ENCODE measurements around the gene XIST. TPM values are rescaled to one million over a fixed set of nuclear protein-coding genes. Genes with fewer than 3 reads are reported as not detected.

XIST gene
- total and polyA plus RNA-seq, 10 of the 15 experiments (the other 5 are each of a cell fraction or from before 2014, with no cell fraction given): 39.1 to 787 (median 91.3) TPM

DNA sequence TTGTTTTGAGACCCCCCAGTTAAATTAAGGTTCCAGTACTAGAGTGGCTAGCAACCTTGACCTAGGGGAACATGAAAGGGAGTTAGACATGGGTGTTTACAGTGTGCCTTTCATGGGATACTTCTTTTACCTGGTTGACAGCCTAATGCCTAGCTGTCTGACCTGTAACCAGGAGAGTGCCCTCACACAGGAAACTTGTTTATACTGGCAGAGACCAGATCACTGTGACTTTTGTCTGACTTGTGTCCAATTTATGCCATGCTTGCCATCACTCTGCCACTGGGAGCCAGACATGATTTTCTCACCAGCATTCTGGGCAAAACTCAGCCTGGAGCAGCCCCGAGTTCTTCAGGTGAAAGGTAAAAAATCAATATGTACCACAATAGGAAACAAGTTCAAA is 16.4 kb upstream of the XIST start:
- no peaks in the 10 kb centered on the region for H3K4me1 ChIP-seq (ENCODE audit: control insufficient read depth, insufficient read depth, low read length)
- ChIA-PET SMC1A (ENCODE audit: uncharacterized antibody, unreplicated experiment) (no interaction called here), CTCF (no interaction called here), RAD21 (ENCODE audit: unreplicated experiment) (no interaction called here), POLR2A (no interaction called here)
- no peaks in the 10 kb centered on the region for H3K9me3 ChIP-seq (replicated peaks; ENCODE audit: control insufficient read depth, insufficient read depth, low read length)
- no peak overlapping the region for H2AFZ ChIP-seq (ENCODE audit: control insufficient read depth, low read depth, low read length)
- no peaks in the 10 kb centered on the region for H3K79me2 ChIP-seq (ENCODE audit: control insufficient read depth, insufficient read depth, low read length)
- no peak overlapping the region for H3K4me2 ChIP-seq (ENCODE audit: control insufficient read depth, insufficient read depth)
- in situ Hi-C loops (cut with MboI) (no loop called here), intact Hi-C loops (cut with micrococcal nuclease; ENCODE audit: unreplicated experiment) (no loop called here)
- FAIRE-seq (no peak), ATAC-seq (no peak), DNase-seq (ENCODE audit: low read depth, low spot score) (no peak)
- no peak overlapping the region for H3K9ac ChIP-seq (ENCODE audit: control insufficient read depth, insufficient read depth, low read length)
- 0% methylated on average over 1 of the region's 1 CpG for WGBS (ENCODE audit: insufficient coverage, insufficient replicate concordance, low lambda C conversion rate, missing lambda C conversion rate)
- TF ChIP-seq, protein P1, sequence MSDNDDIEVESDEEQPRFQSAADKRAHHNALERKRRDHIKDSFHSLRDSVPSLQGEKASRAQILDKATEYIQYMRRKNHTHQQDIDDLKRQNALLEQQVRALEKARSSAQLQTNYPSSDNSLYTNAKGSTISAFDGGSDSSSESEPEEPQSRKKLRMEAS (IDR thresholded peaks at IDR 0.05; ENCODE audit: low read depth, low read length): no peak
- TF ChIP-seq, protein P2, sequence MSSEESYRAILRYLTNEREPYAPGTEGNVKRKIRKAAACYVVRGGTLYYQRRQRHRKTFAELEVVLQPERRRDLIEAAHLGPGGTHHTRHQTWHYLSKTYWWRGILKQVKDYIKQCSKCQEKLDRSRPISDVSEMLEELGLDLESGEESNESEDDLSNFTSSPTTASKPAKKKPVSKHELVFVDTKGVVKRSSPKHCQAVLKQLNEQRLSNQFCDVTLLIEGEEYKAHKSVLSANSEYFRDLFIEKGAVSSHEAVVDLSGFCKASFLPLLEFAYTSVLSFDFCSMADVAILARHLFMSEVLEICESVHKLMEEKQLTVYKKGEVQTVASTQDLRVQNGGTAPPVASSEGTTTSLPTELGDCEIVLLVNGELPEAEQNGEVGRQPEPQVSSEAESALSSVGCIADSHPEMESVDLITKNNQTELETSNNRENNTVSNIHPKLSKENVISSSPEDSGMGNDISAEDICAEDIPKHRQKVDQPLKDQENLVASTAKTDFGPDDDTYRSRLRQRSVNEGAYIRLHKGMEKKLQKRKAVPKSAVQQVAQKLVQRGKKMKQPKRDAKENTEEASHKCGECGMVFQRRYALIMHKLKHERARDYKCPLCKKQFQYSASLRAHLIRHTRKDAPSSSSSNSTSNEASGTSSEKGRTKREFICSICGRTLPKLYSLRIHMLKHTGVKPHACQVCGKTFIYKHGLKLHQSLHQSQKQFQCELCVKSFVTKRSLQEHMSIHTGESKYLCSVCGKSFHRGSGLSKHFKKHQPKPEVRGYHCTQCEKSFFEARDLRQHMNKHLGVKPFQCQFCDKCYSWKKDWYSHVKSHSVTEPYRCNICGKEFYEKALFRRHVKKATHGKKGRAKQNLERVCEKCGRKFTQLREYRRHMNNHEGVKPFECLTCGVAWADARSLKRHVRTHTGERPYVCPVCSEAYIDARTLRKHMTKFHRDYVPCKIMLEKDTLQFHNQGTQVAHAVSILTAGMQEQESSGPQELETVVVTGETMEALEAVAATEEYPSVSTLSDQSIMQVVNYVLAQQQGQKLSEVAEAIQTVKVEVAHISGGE (CRISPR knock-in tag; IDR thresholded peaks at IDR 0.05): no peak
- TF ChIP-seq KLF5 (IDR thresholded peaks at IDR 0.05; ENCODE audit: partially characterized antibody) (no peak), BMI1 (IDR thresholded peaks at IDR 0.05; ENCODE audit: borderline replicate concordance) (no peak), RAD21 (IDR thresholded peaks at IDR 0.05; ENCODE audit: insufficient read depth, low read depth, low read length) (no peak)
- no peaks in the 10 kb centered on the region for H3K27me3 ChIP-seq (replicated peaks in 1 of 2; ENCODE audit: control insufficient read depth in 2 of 2, insufficient read depth in 2 of 2, low read length in 1 of 2)
- BruUV-seq (replicated peaks): no TSS peak
- no peak overlapping the region for H3K4me3 ChIP-seq
- no peaks in the 10 kb centered on the region for H3K36me3 ChIP-seq (ENCODE audit: control insufficient read depth in 2 of 2, insufficient read depth in 2 of 2, low read length in 1 of 2)
- H3K27ac ChIP-seq (ENCODE audit: control insufficient read depth, insufficient read depth): no peak overlapping the region
- H4K20me1 ChIP-seq (ENCODE audit: control insufficient read depth, insufficient read depth): no peaks in the 10 kb centered on the region
